Ovary (tissue), 3 donors: ENCODE results near the gene KLHL22.

ENCODE experiments used
- CTCF ChIP-seq, 3 donors: fragments of 450-650 bp in 2 of 3; fragments of 200-600 bp in 1 of 3; IDR thresholded peaks; one replicate each; pipeline versions ENCODE4 v1.5.1 to v1.8.0; 2016 to 2022; ENCODE audit warnings: antibody characterized with exemption in 3 of 3, mild to moderate bottlenecking in 1 of 3
- EP300 ChIP-seq: sonication (generic); formaldehyde crosslinking; IDR thresholded peaks from one replicate; pipeline ENCODE4 v1.6.1; 2017; ENCODE audit warnings: antibody characterized with exemption
- donor health status: DM: no; HTN: no; CAD: no.

DNA sequence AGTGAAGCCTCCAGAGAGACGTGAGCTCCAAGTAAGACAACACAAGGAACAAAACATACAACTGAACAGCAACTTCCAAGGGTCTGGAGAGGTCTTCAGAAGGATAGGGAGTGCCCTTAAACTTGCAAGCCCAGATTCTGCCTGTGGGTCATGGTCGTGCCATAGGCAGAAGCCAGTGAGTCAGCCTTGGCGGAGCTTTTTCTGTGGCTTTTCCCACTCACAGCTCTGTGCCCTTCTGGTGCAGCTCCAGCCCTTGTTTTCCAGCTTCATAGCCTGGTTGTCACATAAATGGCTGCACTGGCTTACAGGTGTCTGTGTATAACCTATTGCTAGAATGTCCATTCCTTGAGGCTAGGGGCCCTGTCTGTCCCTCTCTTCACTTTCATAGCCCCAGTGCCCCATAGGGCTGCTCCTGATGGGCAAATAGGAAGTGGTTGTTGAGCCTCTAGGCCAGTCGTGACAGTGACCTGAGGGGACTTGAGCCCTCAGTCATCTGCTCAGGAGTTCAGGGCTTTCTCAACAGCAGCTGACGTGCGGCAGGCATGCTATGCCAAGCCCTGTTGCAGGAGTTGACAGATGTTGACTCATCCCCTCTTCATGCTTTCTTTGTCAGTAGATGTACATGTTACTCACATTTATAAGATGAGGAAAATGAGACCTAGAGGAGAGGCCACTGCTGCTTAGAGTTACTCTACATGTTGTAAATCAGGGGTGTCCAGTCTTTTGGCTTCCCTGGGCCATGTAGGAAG, 19.2 kb upstream of the KLHL22 start:
- no peak for TF ChIP-seq CTCF (IDR thresholded peaks at IDR 0.05)
- no peak for TF ChIP-seq EP300
